SH-SY5Y (cell line): Measurements from ENCODE around the gene DHRS7C.

Experiments
- GATA2 ChIP-seq: IDR thresholded peaks from 2 replicates; pipeline ENCODE4 v1.6.1; 2011; ENCODE audit warnings: mild to moderate bottlenecking, low read depth, low read length
- GATA3 ChIP-seq: IDR thresholded peaks from 2 replicates; pipeline ENCODE4 v1.6.1; 2011; ENCODE audit warnings: low read depth, mild to moderate bottlenecking, low read length, moderate library complexity

DNA sequence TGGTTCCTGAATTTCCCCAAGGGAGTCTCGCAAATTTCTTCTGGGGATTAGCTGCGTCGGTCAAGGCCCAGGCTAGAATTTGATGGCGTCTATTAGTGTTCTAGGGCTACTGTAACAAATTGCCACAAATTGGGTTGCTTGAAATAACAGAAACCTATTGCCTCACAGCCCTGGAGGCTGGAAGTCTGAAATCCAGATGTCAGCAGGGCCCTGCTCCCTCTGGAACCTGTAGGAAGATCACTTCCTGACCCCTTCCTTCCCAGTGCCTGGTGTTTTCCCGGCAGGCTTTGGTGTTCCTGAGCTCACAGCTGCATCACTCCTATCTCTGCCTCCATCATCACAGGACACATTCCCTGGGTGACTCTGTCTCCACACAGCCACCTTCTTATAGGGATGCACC lies 24.4 kb downstream of the DHRS7C start:
- TF ChIP-seq GATA2: no peak
- no peak for TF ChIP-seq GATA3
